GM12891 (cell line): ENCODE measurements around the gene XRRA1.

Experiments
- POLR2A ChIP-seq: IDR thresholded peaks from 2 replicates; pipeline ENCODE4 v1.6.1; 2011; ENCODE audit warnings: low read depth, low read length, control low read depth
- POLR2AphosphoS5 ChIP-seq: IDR thresholded peaks from 2 replicates; pipeline ENCODE4 v1.6.1; 2011; ENCODE audit warnings: low read depth, low read length, control low read depth
- POU2F2 ChIP-seq: IDR thresholded peaks from 2 replicates; pipeline ENCODE4 v1.6.1; 2011; ENCODE audit warnings: low read depth, mild to moderate bottlenecking, control low read depth, low read length, moderate library complexity
- TAF1 ChIP-seq: IDR thresholded peaks from 2 replicates; pipeline ENCODE4 v1.6.1; 2011; ENCODE audit warnings: low read depth, low read length, control low read depth

DNA sequence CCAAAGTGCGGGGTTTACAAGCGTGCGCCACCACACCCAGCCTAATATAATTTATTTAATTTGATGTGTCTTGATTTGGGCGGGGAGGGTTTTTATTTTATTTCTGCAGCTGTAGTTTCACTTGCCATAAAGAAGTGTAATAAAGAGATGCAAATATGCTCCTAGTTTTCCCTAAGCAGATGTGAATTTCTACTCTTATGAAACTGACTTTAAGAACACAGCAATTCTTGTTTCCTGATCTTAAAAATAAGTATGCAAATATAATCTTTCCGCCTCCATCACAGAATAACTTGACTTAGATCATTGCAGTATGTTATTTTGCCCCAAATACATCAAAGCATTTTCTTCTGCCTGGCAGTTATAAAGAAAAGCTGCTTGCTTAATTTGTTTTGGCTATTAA is 4.6 kb upstream of the XRRA1 start:
- TF ChIP-seq POLR2A (no peak), POU2F2 (no peak), TAF1 (no peak), POLR2AphosphoS5 (no peak)
